IMR-90 (cell line): Measurements from ENCODE around the gene PI4KA. TPM values are rescaled to one million over a fixed set of nuclear protein-coding genes. Genes with fewer than 3 reads are reported as not detected.

ENCODE experiments used
- ATAC-seq: fragments of 200-7000 bp; cut with Tn5 transposase; 2 replicates; pipeline ENCODE4 v1.9.1; 2020; ENCODE audit warnings: low read depth, mild to moderate bottlenecking, moderate library complexity
- BruUV-seq: library from RNA; stranded (reverse); fragments of 400-500 nt; replicated peaks from 2 replicates; lab custom pipeline; 2021; lab: Mats Ljungman, UMichigan
- CTCF ChIA-PET: fragments of 300-600 bp; formaldehyde crosslinking; extraction: SDS; loops from one replicate; lab custom pipeline; 2021; ENCODE audit warnings: antibody characterized with exemption; lab: Yijun Ruan, JAX
- POLR2A ChIA-PET: fragments of 300-600 bp; sonication (Branson Sonifier 250); formaldehyde crosslinking; loops from one replicate; lab custom pipeline; 2022; ENCODE audit warnings: antibody characterized with exemption; ENCODE audit not compliant: unreplicated experiment; lab: Charles Lee
- DNase-seq: peaks from one replicate; pipeline ENCODE4 v3.0.0; 2013
- H2AFZ ChIP-seq: replicated peaks from 2 replicates; pipeline ENCODE3; 2013; ENCODE audit warnings: low read length, mild to moderate bottlenecking; ENCODE audit not compliant: poor library complexity
- H2AK5ac ChIP-seq: 2 replicates; pipeline ENCODE4 v1.6.1; 2013; ENCODE audit warnings: low read depth, low read length, inconsistent platforms
- H2AK9ac ChIP-seq: replicated peaks from 2 replicates; pipeline ENCODE3; 2013; ENCODE audit warnings: mild to moderate bottlenecking, low read depth, low read length, moderate library complexity; ENCODE audit not compliant: poor library complexity
- H2BK120ac ChIP-seq: 2 replicates; pipeline ENCODE4 v1.6.1; 2013; ENCODE audit warnings: low read depth, low read length, inconsistent platforms
- H2BK15ac ChIP-seq: 3 replicates; pipeline ENCODE4 v1.6.1; 2013; ENCODE audit warnings: low read depth, low read length, inconsistent platforms
- H2BK20ac ChIP-seq: 2 replicates; pipeline ENCODE4 v1.6.1; 2013; ENCODE audit warnings: low read depth, mild to moderate bottlenecking, inconsistent platforms, low read length, moderate library complexity
- H2BK5ac ChIP-seq: 2 replicates; pipeline ENCODE4 v1.6.1; 2013; ENCODE audit warnings: mild to moderate bottlenecking, low read depth, low read length, inconsistent platforms; ENCODE audit not compliant: poor library complexity, severe bottlenecking
- H3K14ac ChIP-seq: replicated peaks from 2 replicates; pipeline ENCODE4 v1.6.1; 2013; ENCODE audit warnings: low read depth, low read length, inconsistent platforms
- H3K18ac ChIP-seq: 2 replicates; pipeline ENCODE4 v1.6.1; 2013; ENCODE audit warnings: low read depth, low read length, control low read depth
- H3K23ac ChIP-seq: 2 replicates; pipeline ENCODE4 v1.6.1; 2013; ENCODE audit warnings: low read depth, low read length, inconsistent platforms
- H3K27ac ChIP-seq: 2 replicates; pipeline ENCODE4 v1.5.1; 2013; ENCODE audit warnings: mild to moderate bottlenecking, control low read depth, low read length; ENCODE audit not compliant: insufficient read depth
- H3K27me3 ChIP-seq: 2 replicates; pipeline ENCODE4 v1.6.1; 2013; ENCODE audit warnings: low read length; ENCODE audit not compliant: control insufficient read depth, insufficient read depth
- H3K36me3 ChIP-seq: 2 replicates; pipeline ENCODE4 v1.6.1; 2013; ENCODE audit warnings: low read length, mixed read lengths; ENCODE audit not compliant: control insufficient read depth, insufficient read depth
- H3K4ac ChIP-seq: 2 replicates; pipeline ENCODE4 v1.6.1; 2013; ENCODE audit warnings: low read depth, low read length, inconsistent platforms
- H3K4me1 ChIP-seq: 2 replicates; pipeline ENCODE4 v1.6.1; 2013; ENCODE audit warnings: low read length, mixed read lengths; ENCODE audit not compliant: control insufficient read depth, insufficient read depth
- H3K4me2 ChIP-seq: 2 replicates; pipeline ENCODE4 v1.6.1; 2013; ENCODE audit warnings: low read depth, mild to moderate bottlenecking, control low read depth, low read length, moderate library complexity
- H3K4me3 ChIP-seq: 2 replicates; pipeline ENCODE4 v1.5.1; 2013; ENCODE audit warnings: low read depth, mild to moderate bottlenecking, control low read depth, low read length, moderate library complexity; ENCODE audit not compliant: insufficient read depth
- H3K56ac ChIP-seq: 2 replicates; pipeline ENCODE4 v1.6.1; 2013; ENCODE audit warnings: low read length, inconsistent platforms; ENCODE audit not compliant: insufficient read depth; ENCODE audit errors: extremely low read depth
- H3K79me1 ChIP-seq, 2 experiments: 2 replicates each; pipeline ENCODE4 v1.6.1; 2013; ENCODE audit warnings: low read length in 2 of 2, inconsistent platforms in 1 of 2, low read depth in 1 of 2
- H3K9ac ChIP-seq: 2 replicates; pipeline ENCODE4 v1.6.1; 2013; ENCODE audit warnings: low read depth, low read length, control low read depth
- H3K9me1 ChIP-seq: 2 replicates; pipeline ENCODE4 v1.6.1; 2013; ENCODE audit warnings: low read length, inconsistent platforms; ENCODE audit not compliant: insufficient read depth
- H3K9me3 ChIP-seq: 2 replicates; pipeline ENCODE4 v1.6.1; 2013; ENCODE audit warnings: low read length; ENCODE audit not compliant: control insufficient read depth, insufficient read depth
- H4K20me1 ChIP-seq: 2 replicates; pipeline ENCODE4 v1.6.1; 2013; ENCODE audit warnings: low read length, inconsistent platforms; ENCODE audit not compliant: insufficient read depth
- H4K5ac ChIP-seq: 2 replicates; pipeline ENCODE4 v1.6.1; 2013; ENCODE audit warnings: mild to moderate bottlenecking, low read depth, low read length, control low read depth
- H4K8ac ChIP-seq, 2 experiments: 2 replicates each; pipeline ENCODE4 v1.6.1; 2013; ENCODE audit warnings: low read depth in 2 of 2, low read length in 2 of 2, control low read depth in 1 of 2, inconsistent platforms in 1 of 2
- H4K91ac ChIP-seq: 2 replicates; pipeline ENCODE4 v1.6.1; 2013; ENCODE audit warnings: low read depth, low read length, inconsistent platforms; ENCODE audit not compliant: insufficient read depth
- CEBPB ChIP-seq: IDR thresholded peaks from 2 replicates; pipeline ENCODE4 v1.6.1; 2012; ENCODE audit warnings: low read depth, low read length, improper control_type of control experiment
- CHD1 ChIP-seq: IDR thresholded peaks from 2 replicates; pipeline ENCODE4 v1.6.1; 2012; ENCODE audit warnings: low read depth, low read length, improper control_type of control experiment
- FOS ChIP-seq: fragments of 150-350 bp; IDR thresholded peaks from 2 replicates; pipeline ENCODE4 v1.6.1; 2016; ENCODE audit warnings: low read depth, low read length
- MXI1 ChIP-seq: IDR thresholded peaks from 2 replicates; pipeline ENCODE4 v1.6.1; 2012; ENCODE audit warnings: low read depth, mild to moderate bottlenecking, low read length, moderate library complexity, borderline replicate concordance
- POLR2A ChIP-seq: IDR thresholded peaks from 2 replicates; pipeline ENCODE4 v1.6.1; 2012; ENCODE audit warnings: mild to moderate bottlenecking, low read depth, low read length
- RAD21 ChIP-seq: IDR thresholded peaks from 2 replicates; pipeline ENCODE4 v1.6.1; 2012; ENCODE audit warnings: low read length, improper control_type of control experiment
- RCOR1 ChIP-seq: IDR thresholded peaks from 2 replicates; pipeline ENCODE4 v1.6.1; 2012; ENCODE audit warnings: mild to moderate bottlenecking, low read length, improper control_type of control experiment; ENCODE audit not compliant: insufficient replicate concordance
- RFX5 ChIP-seq: IDR thresholded peaks from 2 replicates; pipeline ENCODE4 v1.8.0; 2012; ENCODE audit warnings: low read depth, mild to moderate bottlenecking, low read length, moderate library complexity
- WGBS, 2 experiments: methylation state at CpG; one replicate each; pipeline versions ENCODE4 v1.1.5 to v1.1.7; 2013; ENCODE audit warnings: missing lambda C conversion rate in 2 of 2; ENCODE audit not compliant: insufficient read length in 1 of 2; ENCODE audit errors: extremely low coverage in 2 of 2; 5-methylcytosine and 5-hydroxymethylcytosine counted together
- dilution Hi-C: fragments of 300-500 bp; cut with HindIII; formaldehyde crosslinking; loops from one replicate; pipeline ENCODE4 v1.14.3; 2018; ENCODE audit warnings: low sequenced_read_pairs; ENCODE audit not compliant: unreplicated experiment
- in situ Hi-C: fragments of 300-500 bp; cut with MboI; formaldehyde crosslinking; loops from 3 replicates; pipeline ENCODE4 v1.14.3; 2019; ENCODE audit warnings: low sequenced_read_pairs, inconsistent platforms, mixed read lengths
- intact Hi-C: fragments of 100-400 bp; cut with micrococcal nuclease; formaldehyde crosslinking; loops from 2 replicates; pipeline ENCODE4 v1.10.0; 2022
- polyA plus RNA-seq, 3 experiments: library from polyadenylated mRNA; depleted of rRNA; stranded (reverse); fragments of >200 nt; gene quantifications; 2 replicates each; pipeline ENCODE4 v1.2.3, GENCODE V29; 2012; ENCODE audit warnings: low replicate concordance in 1 of 3
- total RNA-seq: library from RNA; depleted of rRNA; stranded (reverse); fragments of >200 nt; gene quantifications from 2 replicates; pipeline ENCODE4 v1.2.3, GENCODE V29; 2012
- TF ChIP-seq, protein P1 (sequence below): conservative IDR thresholded peaks from 2 replicates; pipeline ENCODE4 v1.5.1; 2012; ENCODE audit warnings: mild to moderate bottlenecking, low read depth, low read length, improper control_type of control experiment
- TF ChIP-seq, protein P2 (sequence below): fragments of 150-350 bp; IDR thresholded peaks from 2 replicates; pipeline ENCODE4 v1.6.1; 2016; ENCODE audit warnings: low read depth, mild to moderate bottlenecking, low read length, moderate library complexity, borderline replicate concordance

The PI4KA gene
- total and polyA plus RNA-seq, 2 of the 4 experiments (the other 2 are of a cell fraction): 16.8 to 35.5 TPM

DNA sequence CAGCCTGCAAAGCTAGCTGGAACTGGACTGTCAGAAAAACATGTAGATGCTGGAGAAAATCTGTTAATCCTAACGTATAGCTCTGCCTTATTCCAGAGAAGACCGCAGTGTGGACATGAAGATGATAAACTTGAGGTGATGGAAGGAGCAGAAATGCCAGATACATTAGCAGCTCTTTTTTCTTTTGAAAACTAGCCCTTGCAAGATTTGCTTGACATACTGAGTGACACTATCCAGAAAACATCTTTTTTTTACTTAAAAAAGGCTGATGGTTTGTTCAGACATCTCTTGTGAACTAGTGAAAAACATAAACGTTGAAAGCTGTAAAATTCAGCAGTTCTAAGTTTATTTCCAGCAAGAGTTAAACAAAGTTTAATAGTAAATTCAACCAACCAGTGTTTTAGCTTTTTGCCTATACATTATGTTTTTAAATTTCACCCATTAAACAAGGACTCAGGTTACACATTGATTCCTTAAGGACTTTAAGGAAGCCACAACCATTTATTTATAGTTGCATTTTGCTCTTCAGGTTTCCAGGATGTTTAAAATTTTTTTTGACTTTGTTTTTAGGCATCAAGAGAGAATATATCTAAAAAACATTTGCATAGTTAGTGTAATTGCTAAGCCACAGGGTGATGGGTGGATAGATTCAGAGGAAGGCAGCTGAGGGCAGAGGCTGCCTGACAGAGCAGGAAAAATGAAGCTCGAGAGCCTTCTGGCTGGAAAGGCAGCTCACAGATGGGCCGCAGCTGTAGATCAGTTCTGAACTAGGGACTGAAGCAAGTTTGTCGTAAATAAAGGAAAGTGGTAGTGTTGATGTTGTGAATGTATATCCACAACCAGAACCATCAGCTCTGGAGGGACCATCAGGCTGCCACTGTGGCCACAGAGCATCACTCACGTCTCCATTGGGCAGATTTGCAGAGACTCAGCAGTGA lies 9.7 kb upstream of the PI4KA start:
- ATAC-seq (peak; percentile 77), DNase-seq (peak; percentile 58)
- dilution Hi-C loops: no loop called here
- Histone ChIP-seq H2BK20ac (no peak overlapping the region), H3K4me3 (no peak overlapping the region), H3K18ac (peak overlapping the region; percentile 81), H2BK5ac (peak overlapping the region; percentile 46), H2BK15ac (peak overlapping the region; percentile 2; the same call in 1 of the 3 replicates), H3K27ac (peak overlapping the region; percentile 88), H4K8ac (peak overlapping the region in 1 of 2 experiments; percentile 26; a peak in 1 of 4 replicates), H3K9me3 (no peaks in the 10 kb centered on the region), H2AK5ac (peak overlapping the region; percentile 88), H3K27me3 (no peaks in the 10 kb centered on the region), H2AFZ (peak overlapping the region; percentile 13), H3K23ac (peak overlapping the region; percentile 67; the same call in 1 of the 2 replicates), H3K4me1 (peaks cover 25% of the 10 kb centered on the region), H3K14ac (peak overlapping the region; percentile 74), H3K36me3 (peaks cover 17% of the 10 kb centered on the region), H4K20me1 (peaks cover 20% of the 10 kb centered on the region), H4K5ac (peak overlapping the region; percentile 48), H3K4ac (peak overlapping the region; percentile 52), H2AK9ac (peak overlapping the region; percentile 79), H3K79me1 (peaks cover 39 to 66% of the 10 kb centered on the region in 2 experiments), H3K4me2 (peak overlapping the region; percentile 31), H3K9me1 (peaks cover 45% of the 10 kb centered on the region), H3K9ac (peak overlapping the region; percentile 28; the same call in 1 of the 2 replicates), H4K91ac (peak overlapping the region; percentile 44; the same call in 1 of the 2 replicates), H2BK120ac (0 out of 2 replicates have a peak overlapping the region, but pooled peaks have one; percentile 4), H3K56ac (no peak overlapping the region; the same call in 1 of the 2 replicates)
- intact Hi-C loops: no loop called here
- TF ChIP-seq RAD21 (no peak), FOS (no peak), MXI1 (no peak), CEBPB (no peak), RFX5 (no peak), RCOR1 (no peak), CHD1 (no peak), POLR2A (no peak)
- TF ChIP-seq, protein P1, sequence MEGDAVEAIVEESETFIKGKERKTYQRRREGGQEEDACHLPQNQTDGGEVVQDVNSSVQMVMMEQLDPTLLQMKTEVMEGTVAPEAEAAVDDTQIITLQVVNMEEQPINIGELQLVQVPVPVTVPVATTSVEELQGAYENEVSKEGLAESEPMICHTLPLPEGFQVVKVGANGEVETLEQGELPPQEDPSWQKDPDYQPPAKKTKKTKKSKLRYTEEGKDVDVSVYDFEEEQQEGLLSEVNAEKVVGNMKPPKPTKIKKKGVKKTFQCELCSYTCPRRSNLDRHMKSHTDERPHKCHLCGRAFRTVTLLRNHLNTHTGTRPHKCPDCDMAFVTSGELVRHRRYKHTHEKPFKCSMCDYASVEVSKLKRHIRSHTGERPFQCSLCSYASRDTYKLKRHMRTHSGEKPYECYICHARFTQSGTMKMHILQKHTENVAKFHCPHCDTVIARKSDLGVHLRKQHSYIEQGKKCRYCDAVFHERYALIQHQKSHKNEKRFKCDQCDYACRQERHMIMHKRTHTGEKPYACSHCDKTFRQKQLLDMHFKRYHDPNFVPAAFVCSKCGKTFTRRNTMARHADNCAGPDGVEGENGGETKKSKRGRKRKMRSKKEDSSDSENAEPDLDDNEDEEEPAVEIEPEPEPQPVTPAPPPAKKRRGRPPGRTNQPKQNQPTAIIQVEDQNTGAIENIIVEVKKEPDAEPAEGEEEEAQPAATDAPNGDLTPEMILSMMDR: no peak
- TF ChIP-seq, protein P2, sequence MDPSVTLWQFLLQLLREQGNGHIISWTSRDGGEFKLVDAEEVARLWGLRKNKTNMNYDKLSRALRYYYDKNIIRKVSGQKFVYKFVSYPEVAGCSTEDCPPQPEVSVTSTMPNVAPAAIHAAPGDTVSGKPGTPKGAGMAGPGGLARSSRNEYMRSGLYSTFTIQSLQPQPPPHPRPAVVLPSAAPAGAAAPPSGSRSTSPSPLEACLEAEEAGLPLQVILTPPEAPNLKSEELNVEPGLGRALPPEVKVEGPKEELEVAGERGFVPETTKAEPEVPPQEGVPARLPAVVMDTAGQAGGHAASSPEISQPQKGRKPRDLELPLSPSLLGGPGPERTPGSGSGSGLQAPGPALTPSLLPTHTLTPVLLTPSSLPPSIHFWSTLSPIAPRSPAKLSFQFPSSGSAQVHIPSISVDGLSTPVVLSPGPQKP: no peak
- 21% methylated on average over 4 of the region's 7 CpGs; no CpG with 5 or more reads in 1 of the 2 experiments for WGBS, 2 experiments
- no TSS peak for BruUV-seq
- CTCF ChIA-PET: interaction anchor here (1.4 to 2.3 kb wide), 2 partner anchors 17 to 64 kb away, joined by 4 to 14 read pairs; no protein-coding TSS in a partner anchor
- in situ Hi-C loops: no loop called here
- POLR2A ChIA-PET: interaction anchor here (0.6 kb wide), 1 partner anchor 807 kb away, joined by 3 read pairs; no protein-coding TSS in a partner anchor
